IMR-90 (cell line): ENCODE measurements around the gene SLC39A11. TPM values are rescaled to one million over a fixed set of nuclear protein-coding genes. Genes with fewer than 3 reads are reported as not detected.

Experiments used
- ATAC-seq: fragments of 200-7000 bp; cut with Tn5 transposase; 2 replicates; pipeline ENCODE4 v1.9.1; 2020; ENCODE audit warnings: low read depth, mild to moderate bottlenecking, moderate library complexity
- BruUV-seq: library from RNA; stranded (reverse); fragments of 400-500 nt; replicated peaks from 2 replicates; lab custom pipeline; 2021; lab: Mats Ljungman, UMichigan
- CTCF ChIA-PET: fragments of 300-600 bp; formaldehyde crosslinking; extraction: SDS; loops from one replicate; lab custom pipeline; 2021; ENCODE audit warnings: antibody characterized with exemption; lab: Yijun Ruan, JAX
- POLR2A ChIA-PET: fragments of 300-600 bp; sonication (Branson Sonifier 250); formaldehyde crosslinking; loops from one replicate; lab custom pipeline; 2022; ENCODE audit warnings: antibody characterized with exemption; ENCODE audit not compliant: unreplicated experiment; lab: Charles Lee
- DNase-seq: peaks from one replicate; pipeline ENCODE4 v3.0.0; 2013
- H2AFZ ChIP-seq: replicated peaks from 2 replicates; pipeline ENCODE3; 2013; ENCODE audit warnings: low read length, mild to moderate bottlenecking; ENCODE audit not compliant: poor library complexity
- H2AK5ac ChIP-seq: 2 replicates; pipeline ENCODE4 v1.6.1; 2013; ENCODE audit warnings: low read depth, low read length, inconsistent platforms
- H2AK9ac ChIP-seq: replicated peaks from 2 replicates; pipeline ENCODE3; 2013; ENCODE audit warnings: mild to moderate bottlenecking, low read depth, low read length, moderate library complexity; ENCODE audit not compliant: poor library complexity
- H2BK120ac ChIP-seq: 2 replicates; pipeline ENCODE4 v1.6.1; 2013; ENCODE audit warnings: low read depth, low read length, inconsistent platforms
- H2BK15ac ChIP-seq: 3 replicates; pipeline ENCODE4 v1.6.1; 2013; ENCODE audit warnings: low read depth, low read length, inconsistent platforms
- H2BK20ac ChIP-seq: 2 replicates; pipeline ENCODE4 v1.6.1; 2013; ENCODE audit warnings: low read depth, mild to moderate bottlenecking, inconsistent platforms, low read length, moderate library complexity
- H2BK5ac ChIP-seq: 2 replicates; pipeline ENCODE4 v1.6.1; 2013; ENCODE audit warnings: mild to moderate bottlenecking, low read depth, low read length, inconsistent platforms; ENCODE audit not compliant: poor library complexity, severe bottlenecking
- H3K14ac ChIP-seq: replicated peaks from 2 replicates; pipeline ENCODE4 v1.6.1; 2013; ENCODE audit warnings: low read depth, low read length, inconsistent platforms
- H3K18ac ChIP-seq: 2 replicates; pipeline ENCODE4 v1.6.1; 2013; ENCODE audit warnings: low read depth, low read length, control low read depth
- H3K23ac ChIP-seq: 2 replicates; pipeline ENCODE4 v1.6.1; 2013; ENCODE audit warnings: low read depth, low read length, inconsistent platforms
- H3K27ac ChIP-seq: 2 replicates; pipeline ENCODE4 v1.5.1; 2013; ENCODE audit warnings: mild to moderate bottlenecking, control low read depth, low read length; ENCODE audit not compliant: insufficient read depth
- H3K27me3 ChIP-seq: 2 replicates; pipeline ENCODE4 v1.6.1; 2013; ENCODE audit warnings: low read length; ENCODE audit not compliant: control insufficient read depth, insufficient read depth
- H3K36me3 ChIP-seq: 2 replicates; pipeline ENCODE4 v1.6.1; 2013; ENCODE audit warnings: low read length, mixed read lengths; ENCODE audit not compliant: control insufficient read depth, insufficient read depth
- H3K4ac ChIP-seq: 2 replicates; pipeline ENCODE4 v1.6.1; 2013; ENCODE audit warnings: low read depth, low read length, inconsistent platforms
- H3K4me1 ChIP-seq: 2 replicates; pipeline ENCODE4 v1.6.1; 2013; ENCODE audit warnings: low read length, mixed read lengths; ENCODE audit not compliant: control insufficient read depth, insufficient read depth
- H3K4me2 ChIP-seq: 2 replicates; pipeline ENCODE4 v1.6.1; 2013; ENCODE audit warnings: low read depth, mild to moderate bottlenecking, control low read depth, low read length, moderate library complexity
- H3K4me3 ChIP-seq: 2 replicates; pipeline ENCODE4 v1.5.1; 2013; ENCODE audit warnings: low read depth, mild to moderate bottlenecking, control low read depth, low read length, moderate library complexity; ENCODE audit not compliant: insufficient read depth
- H3K56ac ChIP-seq: 2 replicates; pipeline ENCODE4 v1.6.1; 2013; ENCODE audit warnings: low read length, inconsistent platforms; ENCODE audit not compliant: insufficient read depth; ENCODE audit errors: extremely low read depth
- H3K79me1 ChIP-seq, 2 experiments: 2 replicates each; pipeline ENCODE4 v1.6.1; 2013; ENCODE audit warnings: low read length in 2 of 2, inconsistent platforms in 1 of 2, low read depth in 1 of 2
- H3K9ac ChIP-seq: 2 replicates; pipeline ENCODE4 v1.6.1; 2013; ENCODE audit warnings: low read depth, low read length, control low read depth
- H3K9me1 ChIP-seq: 2 replicates; pipeline ENCODE4 v1.6.1; 2013; ENCODE audit warnings: low read length, inconsistent platforms; ENCODE audit not compliant: insufficient read depth
- H3K9me3 ChIP-seq: 2 replicates; pipeline ENCODE4 v1.6.1; 2013; ENCODE audit warnings: low read length; ENCODE audit not compliant: control insufficient read depth, insufficient read depth
- H4K20me1 ChIP-seq: 2 replicates; pipeline ENCODE4 v1.6.1; 2013; ENCODE audit warnings: low read length, inconsistent platforms; ENCODE audit not compliant: insufficient read depth
- H4K5ac ChIP-seq: 2 replicates; pipeline ENCODE4 v1.6.1; 2013; ENCODE audit warnings: mild to moderate bottlenecking, low read depth, low read length, control low read depth
- H4K8ac ChIP-seq, 2 experiments: 2 replicates each; pipeline ENCODE4 v1.6.1; 2013; ENCODE audit warnings: low read depth in 2 of 2, low read length in 2 of 2, control low read depth in 1 of 2, inconsistent platforms in 1 of 2
- H4K91ac ChIP-seq: 2 replicates; pipeline ENCODE4 v1.6.1; 2013; ENCODE audit warnings: low read depth, low read length, inconsistent platforms; ENCODE audit not compliant: insufficient read depth
- BHLHE40 ChIP-seq: fragments of 150-350 bp; IDR thresholded peaks from 2 replicates; pipeline ENCODE4 v1.6.1; 2016; ENCODE audit warnings: mild to moderate bottlenecking, low read depth, low read length
- CHD1 ChIP-seq: IDR thresholded peaks from 2 replicates; pipeline ENCODE4 v1.6.1; 2012; ENCODE audit warnings: low read depth, low read length, improper control_type of control experiment
- FOS ChIP-seq: fragments of 150-350 bp; IDR thresholded peaks from 2 replicates; pipeline ENCODE4 v1.6.1; 2016; ENCODE audit warnings: low read depth, low read length
- MAFK ChIP-seq: IDR thresholded peaks from 2 replicates; pipeline ENCODE4 v1.6.1; 2012; ENCODE audit warnings: low read depth, low read length, improper control_type of control experiment
- MAZ ChIP-seq: IDR thresholded peaks from 2 replicates; pipeline ENCODE4 v1.6.1; 2012; ENCODE audit warnings: low read depth, mild to moderate bottlenecking, low read length, improper control_type of control experiment, moderate library complexity, borderline replicate concordance
- MXI1 ChIP-seq: IDR thresholded peaks from 2 replicates; pipeline ENCODE4 v1.6.1; 2012; ENCODE audit warnings: low read depth, mild to moderate bottlenecking, low read length, moderate library complexity, borderline replicate concordance
- POLR2A ChIP-seq: IDR thresholded peaks from 2 replicates; pipeline ENCODE4 v1.6.1; 2012; ENCODE audit warnings: mild to moderate bottlenecking, low read depth, low read length
- RAD21 ChIP-seq: IDR thresholded peaks from 2 replicates; pipeline ENCODE4 v1.6.1; 2012; ENCODE audit warnings: low read length, improper control_type of control experiment
- RCOR1 ChIP-seq: IDR thresholded peaks from 2 replicates; pipeline ENCODE4 v1.6.1; 2012; ENCODE audit warnings: mild to moderate bottlenecking, low read length, improper control_type of control experiment; ENCODE audit not compliant: insufficient replicate concordance
- RFX5 ChIP-seq: IDR thresholded peaks from 2 replicates; pipeline ENCODE4 v1.8.0; 2012; ENCODE audit warnings: low read depth, mild to moderate bottlenecking, low read length, moderate library complexity
- SMC3 ChIP-seq: fragments of 150-350 bp; IDR thresholded peaks from 2 replicates; pipeline ENCODE4 v1.6.1; 2016; ENCODE audit warnings: low read depth, mild to moderate bottlenecking, antibody characterized with exemption, low read length, moderate library complexity
- WGBS, 2 experiments: methylation state at CpG; one replicate each; pipeline versions ENCODE4 v1.1.5 to v1.1.7; 2013; ENCODE audit warnings: missing lambda C conversion rate in 2 of 2; ENCODE audit not compliant: insufficient read length in 1 of 2; ENCODE audit errors: extremely low coverage in 2 of 2; 5-methylcytosine and 5-hydroxymethylcytosine counted together
- dilution Hi-C: fragments of 300-500 bp; cut with HindIII; formaldehyde crosslinking; loops from one replicate; pipeline ENCODE4 v1.14.3; 2018; ENCODE audit warnings: low sequenced_read_pairs; ENCODE audit not compliant: unreplicated experiment
- in situ Hi-C: fragments of 300-500 bp; cut with MboI; formaldehyde crosslinking; loops from 3 replicates; pipeline ENCODE4 v1.14.3; 2019; ENCODE audit warnings: low sequenced_read_pairs, inconsistent platforms, mixed read lengths
- intact Hi-C: fragments of 100-400 bp; cut with micrococcal nuclease; formaldehyde crosslinking; loops from 2 replicates; pipeline ENCODE4 v1.10.0; 2022
- polyA plus RNA-seq, 3 experiments: library from polyadenylated mRNA; depleted of rRNA; stranded (reverse); fragments of >200 nt; gene quantifications; 2 replicates each; pipeline ENCODE4 v1.2.3, GENCODE V29; 2012; ENCODE audit warnings: low replicate concordance in 1 of 3
- total RNA-seq: library from RNA; depleted of rRNA; stranded (reverse); fragments of >200 nt; gene quantifications from 2 replicates; pipeline ENCODE4 v1.2.3, GENCODE V29; 2012
- TF ChIP-seq, protein P1 (sequence below): conservative IDR thresholded peaks from 2 replicates; pipeline ENCODE4 v1.5.1; 2012; ENCODE audit warnings: mild to moderate bottlenecking, low read depth, low read length, improper control_type of control experiment
- TF ChIP-seq, protein P2 (sequence below): fragments of 150-350 bp; IDR thresholded peaks from 2 replicates; pipeline ENCODE4 v1.6.1; 2016; ENCODE audit warnings: low read depth, mild to moderate bottlenecking, low read length, moderate library complexity, borderline replicate concordance
- TF ChIP-seq, protein P3 (sequence below): fragments of 150-350 bp; IDR thresholded peaks from 2 replicates; pipeline ENCODE4 v1.6.1; 2017; ENCODE audit warnings: mild to moderate bottlenecking, antibody characterized with exemption, low read length, low read depth

SLC39A11 gene
- total and polyA plus RNA-seq, 2 of the 4 experiments (the other 2 are of a cell fraction): 8.8 to 14.3 TPM

DNA sequence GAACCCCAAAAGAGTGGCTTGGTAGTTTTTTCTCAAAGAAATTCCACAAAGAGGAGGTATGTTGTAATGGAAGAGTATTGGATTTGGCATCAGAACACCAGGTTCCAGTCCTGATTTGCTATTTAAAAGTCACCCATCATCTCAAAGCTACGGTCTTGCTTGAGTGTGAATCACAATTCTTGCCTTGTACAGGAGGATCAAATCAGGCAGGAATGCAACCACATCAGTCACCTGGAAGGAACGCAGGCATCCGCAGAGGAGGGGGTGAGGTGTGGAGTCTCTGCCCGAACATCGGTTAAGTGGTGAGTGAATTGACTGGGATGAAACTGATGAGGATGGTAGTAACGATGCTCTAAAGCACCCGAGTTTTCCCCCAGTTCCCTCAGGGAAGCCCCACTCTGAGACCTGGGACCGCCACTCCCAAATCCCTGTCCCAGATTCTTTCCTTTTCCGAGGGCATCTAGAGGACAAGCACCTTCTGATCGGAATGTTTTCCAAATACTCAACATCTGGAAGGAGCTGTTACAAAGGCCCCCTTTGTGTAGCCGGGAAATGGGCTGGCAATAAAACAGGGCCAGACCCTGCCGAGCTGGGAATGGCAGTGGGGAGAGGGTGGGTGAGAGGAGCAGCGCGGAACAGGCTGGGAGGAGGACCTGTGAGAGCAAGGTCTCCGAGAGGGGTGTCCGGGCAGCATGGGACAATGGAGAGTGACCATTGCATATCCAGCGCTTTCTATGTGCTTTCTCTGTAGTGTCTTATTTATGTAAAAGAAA lies 469.6 kb downstream of the SLC39A11 start:
- Histone ChIP-seq H3K4me2 (no peak overlapping the region), H3K9me1 (no peaks in the 10 kb centered on the region), H3K36me3 (no peaks in the 10 kb centered on the region), H2BK120ac (no peak overlapping the region), H3K23ac (no peak overlapping the region), H4K5ac (no peak overlapping the region), H3K14ac (no peak overlapping the region), H2BK20ac (no peak overlapping the region), H2AK9ac (no peak overlapping the region), H3K56ac (no peak overlapping the region), H2BK5ac (no peak overlapping the region), H3K4me3 (no peak overlapping the region), H3K4me1 (no peaks in the 10 kb centered on the region), H3K9me3 (peaks cover 4% of the 10 kb centered on the region; the same call in 1 of the 2 replicates), H2AFZ (no peak overlapping the region), H4K20me1 (no peaks in the 10 kb centered on the region), H2BK15ac (no peak overlapping the region), H4K91ac (no peak overlapping the region), H4K8ac (no peak overlapping the region), H3K18ac (no peak overlapping the region), H3K27me3 (peaks cover 25% of the 10 kb centered on the region), H3K27ac (no peak overlapping the region), H3K79me1 (no peaks in the 10 kb centered on the region), H3K9ac (no peak overlapping the region), H2AK5ac (no peak overlapping the region), H3K4ac (no peak overlapping the region)
- in situ Hi-C loops (no loop called here), dilution Hi-C loops (no loop called here), intact Hi-C loops (no loop called here)
- TF ChIP-seq, protein P1, sequence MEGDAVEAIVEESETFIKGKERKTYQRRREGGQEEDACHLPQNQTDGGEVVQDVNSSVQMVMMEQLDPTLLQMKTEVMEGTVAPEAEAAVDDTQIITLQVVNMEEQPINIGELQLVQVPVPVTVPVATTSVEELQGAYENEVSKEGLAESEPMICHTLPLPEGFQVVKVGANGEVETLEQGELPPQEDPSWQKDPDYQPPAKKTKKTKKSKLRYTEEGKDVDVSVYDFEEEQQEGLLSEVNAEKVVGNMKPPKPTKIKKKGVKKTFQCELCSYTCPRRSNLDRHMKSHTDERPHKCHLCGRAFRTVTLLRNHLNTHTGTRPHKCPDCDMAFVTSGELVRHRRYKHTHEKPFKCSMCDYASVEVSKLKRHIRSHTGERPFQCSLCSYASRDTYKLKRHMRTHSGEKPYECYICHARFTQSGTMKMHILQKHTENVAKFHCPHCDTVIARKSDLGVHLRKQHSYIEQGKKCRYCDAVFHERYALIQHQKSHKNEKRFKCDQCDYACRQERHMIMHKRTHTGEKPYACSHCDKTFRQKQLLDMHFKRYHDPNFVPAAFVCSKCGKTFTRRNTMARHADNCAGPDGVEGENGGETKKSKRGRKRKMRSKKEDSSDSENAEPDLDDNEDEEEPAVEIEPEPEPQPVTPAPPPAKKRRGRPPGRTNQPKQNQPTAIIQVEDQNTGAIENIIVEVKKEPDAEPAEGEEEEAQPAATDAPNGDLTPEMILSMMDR: no peak
- TF ChIP-seq MAFK (no peak), MAZ (no peak), RAD21 (no peak), SMC3 (no peak), RCOR1 (no peak), POLR2A (no peak), RFX5 (no peak), CHD1 (no peak), FOS (no peak), BHLHE40 (no peak), MXI1 (no peak)
- TF ChIP-seq, protein P2, sequence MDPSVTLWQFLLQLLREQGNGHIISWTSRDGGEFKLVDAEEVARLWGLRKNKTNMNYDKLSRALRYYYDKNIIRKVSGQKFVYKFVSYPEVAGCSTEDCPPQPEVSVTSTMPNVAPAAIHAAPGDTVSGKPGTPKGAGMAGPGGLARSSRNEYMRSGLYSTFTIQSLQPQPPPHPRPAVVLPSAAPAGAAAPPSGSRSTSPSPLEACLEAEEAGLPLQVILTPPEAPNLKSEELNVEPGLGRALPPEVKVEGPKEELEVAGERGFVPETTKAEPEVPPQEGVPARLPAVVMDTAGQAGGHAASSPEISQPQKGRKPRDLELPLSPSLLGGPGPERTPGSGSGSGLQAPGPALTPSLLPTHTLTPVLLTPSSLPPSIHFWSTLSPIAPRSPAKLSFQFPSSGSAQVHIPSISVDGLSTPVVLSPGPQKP: no peak
- TF ChIP-seq, protein P3, sequence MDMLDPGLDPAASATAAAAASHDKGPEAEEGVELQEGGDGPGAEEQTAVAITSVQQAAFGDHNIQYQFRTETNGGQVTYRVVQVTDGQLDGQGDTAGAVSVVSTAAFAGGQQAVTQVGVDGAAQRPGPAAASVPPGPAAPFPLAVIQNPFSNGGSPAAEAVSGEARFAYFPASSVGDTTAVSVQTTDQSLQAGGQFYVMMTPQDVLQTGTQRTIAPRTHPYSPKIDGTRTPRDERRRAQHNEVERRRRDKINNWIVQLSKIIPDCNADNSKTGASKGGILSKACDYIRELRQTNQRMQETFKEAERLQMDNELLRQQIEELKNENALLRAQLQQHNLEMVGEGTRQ: no peak
- ATAC-seq: no peak
- BruUV-seq: no TSS peak
- ChIA-PET POLR2A (no interaction called here), CTCF (no interaction called here)
- no peak for DNase-seq
- WGBS, 2 experiments: 48% methylated on average over 6 of the region's 17 CpGs; no CpG with 5 or more reads in 1 of the 2 experiments
